HG03460 (cell line): ENCODE results near the gene UGT1A1.

ENCODE experiments used
- ATAC-seq: cut with Tn5 transposase; IDR thresholded peaks from one replicate; pipeline ENCODE4 v1.9.1; 2021; ENCODE audit not compliant: unreplicated experiment

UGT1A1 gene

GRCh38 chr2:233756429-233757081, 3.5 kb upstream of the UGT1A1 start:
- no peak for ATAC-seq

GRCh38 chr2:233758141-233758540, 1.9 kb upstream of the UGT1A1 start:
- ATAC-seq, result no peak

- ATAC-seq, result no peak
Observed at GRCh38 chr2:233758849-233759248, 1.2 kb upstream of the UGT1A1 start.

GRCh38 chr2:233761040-233761769, 1.1 kb downstream of the UGT1A1 start:
- ATAC-seq, result no peak

DNA sequence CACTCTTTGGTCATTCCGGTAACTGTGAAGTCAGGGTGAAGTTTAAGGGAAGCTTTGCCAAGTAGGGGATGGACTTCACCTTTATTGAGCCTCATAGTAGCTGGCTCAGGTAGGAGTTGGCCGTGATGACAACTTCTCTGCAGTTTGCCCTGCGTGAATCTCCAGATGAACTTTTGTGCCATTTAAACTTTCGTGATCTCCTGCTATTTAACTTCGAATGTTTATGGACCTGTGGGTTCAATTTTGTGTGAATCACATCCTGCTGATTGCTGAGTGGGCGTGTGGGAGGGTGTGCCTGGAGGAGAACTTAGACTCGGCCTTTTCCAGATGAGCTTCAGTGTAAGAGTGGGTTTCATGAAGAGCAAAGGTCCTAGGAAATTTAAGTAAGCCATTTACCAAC, 4.2 kb downstream of the UGT1A1 start:
- no peak for ATAC-seq

DNA sequence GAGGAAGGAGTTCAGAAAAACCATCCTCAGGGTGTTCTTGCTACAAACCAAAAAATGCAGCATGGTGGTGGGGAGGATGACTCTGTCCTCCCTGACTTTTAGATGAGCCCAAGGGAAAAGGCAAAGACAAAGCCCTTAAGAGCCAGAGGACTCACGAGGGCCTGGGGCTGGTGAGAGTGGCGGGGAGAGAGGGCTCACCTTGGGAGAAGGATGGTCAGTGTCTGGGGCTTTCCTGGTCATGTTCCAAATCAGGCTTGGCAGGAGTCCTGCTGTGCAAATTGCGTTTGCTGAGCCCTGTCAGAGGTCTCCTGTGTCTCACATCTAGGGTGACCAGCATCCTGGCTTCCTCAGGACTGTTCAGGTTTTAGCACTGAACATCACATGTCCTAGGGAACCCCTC, 4.7 kb downstream of the UGT1A1 start:
- no peak for ATAC-seq

DNA sequence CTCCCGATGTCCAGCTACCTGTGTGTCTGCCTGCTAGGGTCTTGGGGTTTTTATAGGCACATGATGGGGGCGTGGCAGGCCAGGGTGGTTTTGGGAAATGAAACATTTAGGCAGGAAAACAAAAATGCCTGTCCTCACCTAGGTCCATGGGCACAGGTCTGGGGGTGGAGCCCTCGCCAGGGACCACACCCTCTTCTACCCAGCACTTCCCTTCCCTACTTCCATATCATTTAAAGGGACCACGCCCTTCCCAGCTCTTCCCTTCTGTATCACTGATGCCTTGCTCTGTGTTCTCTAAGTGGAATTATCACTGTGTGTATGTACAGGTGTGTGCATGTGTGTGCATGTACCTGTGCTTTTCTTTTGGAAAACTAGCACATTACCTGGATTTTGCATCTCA, 6.3 kb downstream of the UGT1A1 start:
- ATAC-seq, result no peak

- no peak for ATAC-seq
Observed at GRCh38 chr2:233768076-233768475, 8.0 kb downstream of the UGT1A1 start.

DNA sequence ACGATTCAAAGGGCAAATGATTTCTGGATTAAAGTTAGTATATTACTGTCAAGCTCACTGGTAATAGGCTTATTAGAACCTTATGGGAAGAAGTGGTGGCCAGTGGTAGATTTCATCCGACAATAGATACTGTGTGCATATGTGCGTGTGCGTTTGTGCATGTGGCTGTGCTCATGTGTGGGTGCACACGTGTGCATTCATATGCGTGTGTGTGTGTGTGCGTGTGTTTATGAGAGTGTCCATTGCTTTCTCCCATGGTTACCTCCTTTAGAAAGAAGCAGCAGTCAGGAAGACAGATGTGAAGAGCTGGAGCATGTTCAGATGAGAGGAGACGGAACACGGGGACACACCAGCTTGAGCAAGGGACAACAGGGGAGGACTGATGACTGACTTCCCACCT, 9.2 kb downstream of the UGT1A1 start:
- ATAC-seq, result no peak

- no peak for ATAC-seq
Observed at GRCh38 chr2:233772153-233772552, 12.1 kb downstream of the UGT1A1 start.

DNA sequence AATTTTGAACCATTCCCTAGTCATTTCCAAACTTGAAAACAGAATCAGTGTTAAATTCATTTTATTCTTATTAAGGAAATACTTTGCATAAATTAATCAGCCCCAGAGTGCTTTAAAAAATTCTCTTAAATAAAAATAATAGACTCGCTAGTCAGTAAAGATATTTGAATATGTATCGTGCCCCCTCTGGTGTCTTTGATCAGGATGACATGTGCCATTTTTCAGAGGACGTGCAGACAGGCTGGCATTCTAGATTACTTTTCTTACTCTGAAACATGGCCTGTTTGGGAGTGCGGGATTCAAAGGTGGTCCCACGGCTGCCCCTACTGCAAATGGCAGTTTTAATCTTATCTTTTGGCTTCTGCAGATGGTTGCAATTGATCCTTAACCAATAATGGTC, 12.5 kb downstream of the UGT1A1 start:
- ATAC-seq, result no peak

- ATAC-seq, result no peak
Observed at GRCh38 chr2:233773854-233774253, 13.8 kb downstream of the UGT1A1 start.

DNA sequence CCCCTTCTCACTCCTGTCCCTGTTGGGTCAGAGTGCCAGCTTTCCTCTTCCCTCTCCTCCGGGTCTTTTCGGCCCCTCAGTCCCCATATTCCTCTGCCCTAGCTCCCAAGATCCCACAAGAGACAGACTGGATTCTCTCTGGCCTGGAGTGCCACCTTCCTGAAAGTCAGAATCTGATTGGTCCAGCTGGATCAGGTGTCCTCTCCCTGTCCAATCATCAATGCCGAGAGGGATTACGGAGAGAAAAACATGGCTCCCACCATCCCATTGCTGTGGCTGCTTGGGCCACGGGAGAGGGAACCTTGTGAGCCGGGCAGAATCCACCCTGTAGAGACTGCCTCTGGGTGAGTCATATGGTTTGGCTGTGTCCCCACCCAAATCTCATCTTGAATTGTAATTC, 15.3 kb downstream of the UGT1A1 start:
- ATAC-seq, result no peak

- no peak for ATAC-seq
Observed at GRCh38 chr2:233778030-233778429, 18.0 kb downstream of the UGT1A1 start, which contains the start of gene MROH2A. TSS of gene MROH2A (plus strand) at chr2:233778330. CDS start at chr2:233779359, 1,029 bp downstream.

GRCh38 chr2:233779722-233780121, 19.7 kb downstream of the UGT1A1 start:
- ATAC-seq, result no peak

- no peak for ATAC-seq
Observed at GRCh38 chr2:233780771-233781170, 20.7 kb downstream of the UGT1A1 start.

GRCh38 chr2:233789554-233789953, 29.5 kb downstream of the UGT1A1 start:
- no peak for ATAC-seq

- ATAC-seq, result no peak
Observed at GRCh38 chr2:233791151-233791882, 31.2 kb downstream of the UGT1A1 start.

GRCh38 chr2:233791883-233792329, 31.8 kb downstream of the UGT1A1 start:
- no peak for ATAC-seq

DNA sequence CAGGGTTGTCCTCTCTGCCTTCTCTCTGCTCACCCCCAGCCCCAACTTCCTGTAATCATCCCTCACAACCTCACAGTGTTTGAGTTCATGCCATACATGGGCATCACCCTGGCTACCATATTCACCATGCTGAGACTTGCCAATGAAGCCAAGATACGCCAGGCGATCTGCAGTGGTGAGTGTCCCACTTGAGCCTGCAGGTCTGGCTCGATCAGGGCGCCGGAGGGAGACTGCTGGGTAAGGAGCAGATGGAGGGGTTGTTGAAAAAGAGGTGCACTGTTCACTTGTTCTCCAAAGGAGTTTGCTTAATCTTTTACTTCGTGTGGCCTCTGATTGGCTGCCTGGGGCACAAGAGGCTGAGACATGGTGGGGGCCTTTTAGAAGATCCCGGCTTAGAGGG, 32.6 kb downstream of the UGT1A1 start:
- ATAC-seq, result no peak

GRCh38 chr2:233793465-233794127, 33.5 kb downstream of the UGT1A1 start:
- no peak for ATAC-seq
